Hair follicular keratinocyte (primary cell): ENCODE data around the gene QRSL1. TPM values are rescaled to one million over a fixed set of nuclear protein-coding genes. Genes with fewer than 3 reads are reported as not detected.

Experiments
- total RNA-seq: library from RNA; depleted of rRNA; stranded (reverse); fragments of >200 nt; gene quantifications from 2 replicates; pipeline ENCODE4 v1.2.3, GENCODE V29; 2015

Gene QRSL1
- 9.1 and 9.9 TPM in 2 replicates for total RNA-seq

DNA sequence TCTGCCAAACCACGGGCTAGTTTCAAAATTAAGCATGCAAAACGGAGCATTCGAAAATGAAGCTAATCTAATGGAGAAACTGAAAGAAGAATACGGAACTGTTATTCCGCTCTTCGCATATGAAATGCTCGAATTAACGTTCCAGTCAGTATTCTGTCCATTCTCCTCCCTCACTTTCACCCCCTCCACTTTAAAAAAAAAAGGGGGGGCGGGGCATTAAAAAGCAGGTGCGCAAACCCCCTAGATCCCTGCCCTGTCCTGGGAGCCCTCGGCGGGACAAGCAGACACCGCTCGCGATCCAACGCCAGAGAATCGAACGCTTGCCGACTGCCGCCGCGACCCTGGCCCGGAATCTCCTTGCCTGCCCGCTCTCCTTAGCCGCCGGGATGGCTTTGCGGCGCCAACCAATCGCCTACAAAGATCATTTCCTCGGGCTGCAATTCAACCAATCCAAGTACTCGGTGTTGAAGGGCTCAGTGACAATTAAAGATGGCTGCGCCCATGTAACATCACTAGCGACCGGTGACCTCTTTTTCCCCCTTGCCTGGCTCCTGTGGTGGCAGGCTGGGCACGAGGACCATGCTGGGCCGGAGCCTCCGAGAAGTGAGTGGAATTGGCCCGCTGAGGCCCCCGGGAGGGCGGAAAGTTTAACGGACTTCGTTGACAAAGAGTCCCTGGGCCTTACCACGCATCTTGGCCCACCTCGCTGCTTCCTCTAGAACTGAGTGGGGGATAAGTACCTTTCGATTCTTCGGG is at the start of gene QRSL1, which contains the start of gene RTN4IP1:
Gene QRSL1 (plus strand): TSS at position 476 of the 756 bp plus-strand sequence. CDS start 104 bp downstream, at position 580.
Gene RTN4IP1 (minus strand): TSS at position 396 of the 756 bp plus-strand sequence. CDS start 477 bp downstream, outside the sequence.

Other genes with a start within 250 kb of the QRSL1 start
- 5.5 and 11.5 TPM in 2 replicates for gene RTN4IP1, start 80 bp upstream of the QRSL1 start, total RNA-seq